A673 (cell line): ENCODE measurements around the gene UNC45B.

Source experiments
- EZH2 ChIP-seq: fragments of 200-600 bp; sonication (generic); IDR thresholded peaks from 2 replicates; pipeline ENCODE4 v1.6.1; 2017; ENCODE audit warnings: borderline replicate concordance, low read depth, mild to moderate bottlenecking, mixed read lengths, antibody characterized with exemption, low read length; ENCODE audit not compliant: poor library complexity, severe bottlenecking
- TF ChIP-seq, protein P1 (sequence below): fragments of 300-800, 200-600 bp; sonication (generic); conservative IDR thresholded peaks from 2 replicates; pipeline ENCODE4 v1.5.1; 2017; ENCODE audit warnings: low read depth, mild to moderate bottlenecking, antibody characterized with exemption, low read length, moderate library complexity, mixed read lengths

DNA sequence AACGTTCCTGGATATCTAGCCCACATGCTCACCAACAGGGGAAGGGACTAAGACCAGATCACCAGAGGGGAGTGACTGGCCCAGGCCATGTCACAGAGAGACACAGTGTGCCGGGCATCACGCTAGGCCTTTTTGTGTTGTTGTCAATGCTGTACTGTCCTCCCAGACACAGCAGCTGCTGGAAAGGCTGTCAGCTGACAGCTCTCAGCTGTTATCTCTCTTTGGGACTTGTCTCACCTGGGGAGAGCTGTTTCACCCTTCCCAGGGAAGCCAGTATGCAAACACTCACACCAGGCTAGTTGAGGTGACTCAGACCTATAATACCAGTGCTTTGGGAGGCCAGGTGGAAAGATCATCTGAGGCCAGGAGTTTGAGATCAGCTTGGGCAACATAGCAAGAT, 19.4 kb downstream of the UNC45B start:
- TF ChIP-seq, protein P1, sequence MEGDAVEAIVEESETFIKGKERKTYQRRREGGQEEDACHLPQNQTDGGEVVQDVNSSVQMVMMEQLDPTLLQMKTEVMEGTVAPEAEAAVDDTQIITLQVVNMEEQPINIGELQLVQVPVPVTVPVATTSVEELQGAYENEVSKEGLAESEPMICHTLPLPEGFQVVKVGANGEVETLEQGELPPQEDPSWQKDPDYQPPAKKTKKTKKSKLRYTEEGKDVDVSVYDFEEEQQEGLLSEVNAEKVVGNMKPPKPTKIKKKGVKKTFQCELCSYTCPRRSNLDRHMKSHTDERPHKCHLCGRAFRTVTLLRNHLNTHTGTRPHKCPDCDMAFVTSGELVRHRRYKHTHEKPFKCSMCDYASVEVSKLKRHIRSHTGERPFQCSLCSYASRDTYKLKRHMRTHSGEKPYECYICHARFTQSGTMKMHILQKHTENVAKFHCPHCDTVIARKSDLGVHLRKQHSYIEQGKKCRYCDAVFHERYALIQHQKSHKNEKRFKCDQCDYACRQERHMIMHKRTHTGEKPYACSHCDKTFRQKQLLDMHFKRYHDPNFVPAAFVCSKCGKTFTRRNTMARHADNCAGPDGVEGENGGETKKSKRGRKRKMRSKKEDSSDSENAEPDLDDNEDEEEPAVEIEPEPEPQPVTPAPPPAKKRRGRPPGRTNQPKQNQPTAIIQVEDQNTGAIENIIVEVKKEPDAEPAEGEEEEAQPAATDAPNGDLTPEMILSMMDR = no peak
- no peak for TF ChIP-seq EZH2
